PC-9 (cell line): Measurements from ENCODE around the gene CMTM6.

Experiments used
- CTCF ChIP-seq: fragments of 200-600 bp; sonication (generic); conservative IDR thresholded peaks from 2 replicates; pipeline ENCODE4 v1.6.1; 2017; ENCODE audit warnings: mixed run types, antibody characterized with exemption, mild to moderate bottlenecking, moderate library complexity
- EZH2 ChIP-seq: fragments of 200-600 bp; sonication (generic); IDR thresholded peaks from 2 replicates; pipeline ENCODE4 v1.8.0; 2017; ENCODE audit warnings: antibody characterized with exemption, low read depth

- no peak for TF ChIP-seq CTCF
- no peak for TF ChIP-seq EZH2
Measured at GRCh38 chr3:32540899-32541298, 38.2 kb upstream of the CMTM6 start.
